B cell (primary cell): Measurements from ENCODE around the gene OPHN1. TPM values are rescaled to one million over a fixed set of nuclear protein-coding genes. Genes with fewer than 3 reads are reported as not detected.

Experiments used
- ATAC-seq: fragments of 200-7000 bp; cut with Tn5 transposase; one replicate; pipeline ENCODE4 v1.10.0; 2021; ENCODE audit warnings: low read depth, mild to moderate bottlenecking, moderate number of reproducible peaks, moderate library complexity
- CTCF ChIA-PET: fragments of 350-600 bp; sonication (Branson Sonifier 250); formaldehyde crosslinking; loops from one replicate; lab custom pipeline; 2021; ENCODE audit warnings: antibody characterized with exemption, inconsistent platforms; lab: Charles Lee
- POLR2A ChIA-PET: fragments of 350-600 bp; sonication (Branson Sonifier 250); formaldehyde crosslinking; loops from one replicate; lab custom pipeline; 2021; ENCODE audit warnings: antibody characterized with exemption; lab: Charles Lee
- DNase-seq: peaks from one replicate; pipeline ENCODE4 v3.0.0; 2013
- H2AFZ ChIP-seq: 2 replicates; pipeline ENCODE4 v1.6.1; 2012; ENCODE audit warnings: mild to moderate bottlenecking, low read depth, low read length; ENCODE audit not compliant: insufficient read depth, poor library complexity, severe bottlenecking
- H3K27ac ChIP-seq, 2 donors: 1 replicate in 1 of 2; 2 replicates in 1 of 2; pipeline ENCODE4 v1.5.1; 2012 to 2013; ENCODE audit warnings: low read length in 2 of 2, mild to moderate bottlenecking in 2 of 2, moderate library complexity in 1 of 2
- H3K27me3 ChIP-seq, 4 experiments: fragments of 200-600 bp in 1 of 4; sonication (generic) in 1 of 4; replicated peaks in 1 of 4; 1 replicate in 2 of 4; 2 replicates in 2 of 4; pipeline versions ENCODE4 v1.6.1 to v1.7.0; 2013 to 2016; ENCODE audit warnings: low read length in 3 of 4, mild to moderate bottlenecking in 2 of 4, mixed read lengths in 1 of 4, moderate library complexity in 1 of 4; ENCODE audit not compliant: insufficient read depth in 4 of 4, control insufficient read depth in 3 of 4; ENCODE audit errors: control extremely low read depth in 1 of 4
- H3K36me3 ChIP-seq, 2 experiments: replicated peaks in 1 of 2; 1 replicate in 1 of 2; 2 replicates in 1 of 2; pipeline versions ENCODE4 v1.6.1 to v1.7.1; 2013; ENCODE audit warnings: low read length in 1 of 2; ENCODE audit not compliant: insufficient read depth in 2 of 2, control insufficient read depth in 1 of 2; ENCODE audit errors: control extremely low read depth in 1 of 2, extremely low read depth in 1 of 2
- H3K4me1 ChIP-seq, 2 donors: fragments of 200-600 bp in 1 of 2; sonication (generic) in 1 of 2; 1 replicate in 1 of 2; 2 replicates in 1 of 2; pipeline versions ENCODE4 v1.5.1 to v1.6.1; 2013 to 2017; ENCODE audit warnings: low read length in 2 of 2; ENCODE audit not compliant: control insufficient read depth in 2 of 2, insufficient read depth in 2 of 2
- H3K4me2 ChIP-seq: replicated peaks from 2 replicates; pipeline ENCODE3; 2012; ENCODE audit warnings: mild to moderate bottlenecking, low read depth, low read length; ENCODE audit not compliant: poor library complexity, severe bottlenecking
- H3K4me3 ChIP-seq, 5 experiments: fragments of 200-600 bp in 1 of 5; sonication (generic) in 1 of 5; 1 replicate in 3 of 5; 2 replicates in 2 of 5; pipeline versions ENCODE4 v1.5.1 to v1.7.0; 2011 to 2016; ENCODE audit warnings: low read length in 4 of 5, mild to moderate bottlenecking in 4 of 5, low read depth in 2 of 5, control low read depth in 1 of 5, moderate library complexity in 1 of 5; ENCODE audit not compliant: insufficient read depth in 1 of 5; ENCODE audit errors: control extremely low read depth in 1 of 5, extremely low read depth in 1 of 5
- H3K79me2 ChIP-seq: fragments of 200-600 bp; sonication (generic); one replicate; pipeline ENCODE4 v1.6.0; 2016; ENCODE audit warnings: low read length; ENCODE audit not compliant: control insufficient read depth, insufficient read depth
- H3K9ac ChIP-seq: fragments of 200-600 bp; sonication (generic); 2 replicates; pipeline ENCODE4 v1.6.1; 2017; ENCODE audit warnings: mild to moderate bottlenecking, low read length, moderate library complexity
- H3K9me3 ChIP-seq, 3 donors: one replicate each; pipeline versions ENCODE4 v1.6.1 to v1.7.1; 2013; ENCODE audit warnings: low read length in 2 of 3; ENCODE audit not compliant: control insufficient read depth in 2 of 3, insufficient read depth in 1 of 3; ENCODE audit errors: control extremely low read depth in 1 of 3
- H4K20me1 ChIP-seq: 2 replicates; pipeline ENCODE4 v1.6.0; 2012; ENCODE audit warnings: mild to moderate bottlenecking, low read length; ENCODE audit not compliant: insufficient read depth, control insufficient read depth, poor library complexity, severe bottlenecking
- H3K27ac Mint-ChIP-seq: one replicate; pipeline ENCODE4 v1.8.0; 2021; ENCODE audit warnings: mixed read lengths
- H3K27me3 Mint-ChIP-seq: one replicate; pipeline ENCODE4 v1.8.0; 2021; ENCODE audit warnings: mixed read lengths
- H3K4me1 Mint-ChIP-seq: one replicate; pipeline ENCODE4 v1.8.0; 2021; ENCODE audit warnings: mixed read lengths
- H3K4me3 Mint-ChIP-seq: one replicate; pipeline ENCODE4 v1.8.0; 2021; ENCODE audit warnings: mixed read lengths
- H3K9me3 Mint-ChIP-seq: one replicate; pipeline ENCODE4 v1.8.0; 2022; ENCODE audit warnings: mixed read lengths; ENCODE audit not compliant: insufficient read depth
- EZH2 ChIP-seq: IDR thresholded peaks from 2 replicates; pipeline ENCODE4 v1.6.1; 2012; ENCODE audit warnings: borderline replicate concordance, low read depth, mild to moderate bottlenecking, moderate library complexity, low read length; ENCODE audit not compliant: insufficient read depth, poor library complexity, severe bottlenecking
- WGBS: methylation state at CpG from one replicate; pipeline ENCODE4 v1.1.5; 2013; ENCODE audit warnings: missing lambda C conversion rate; ENCODE audit not compliant: insufficient coverage; 5-methylcytosine and 5-hydroxymethylcytosine counted together
- intact Hi-C: fragments of 100-400 bp; cut with micrococcal nuclease; formaldehyde crosslinking; loops from one replicate; pipeline ENCODE4 v1.10.0; 2022
- polyA plus RNA-seq: library from polyadenylated mRNA; depleted of rRNA; stranded (reverse); fragments of >200 nt; gene quantifications from 2 replicates; pipeline ENCODE4 v1.2.3, GENCODE V29; 2012
- total RNA-seq, 2 donors: library from RNA; stranded (reverse); fragments of 120-200 nt in 1 of 2; gene quantifications; 1 replicate in 1 of 2; 2 replicates in 1 of 2; pipeline versions ENCODE4 v1.2.3 to v1.2.4, GENCODE V29; 2013 to 2022
- TF ChIP-seq, protein P1 (sequence below): fragments of 200-600 bp; IDR thresholded peaks from one replicate; pipeline ENCODE4 v1.8.0; 2022; ENCODE audit warnings: antibody characterized with exemption, mild to moderate bottlenecking

The OPHN1 gene
- total and polyA plus RNA-seq, 2 donors (not counting 1 experiment from before 2014, with no cell fraction given): 0.03 to 0.17 TPM

GRCh38 chrX:68372665-68373064, 60.6 kb downstream of the OPHN1 start:
- Histone ChIP-seq H3K4me1 (no peaks in the 10 kb centered on the region), H3K9ac (no peak overlapping the region), H3K79me2 (no peaks in the 10 kb centered on the region), H3K27ac (no peak overlapping the region), H3K9me3 (peaks cover 0 to 4% (median 0%) of the 10 kb centered on the region in 3 donors), H3K4me2 (no peak overlapping the region), H4K20me1 (no peaks in the 10 kb centered on the region), H3K4me3 (no peak overlapping the region), H3K36me3 (no peaks in the 10 kb centered on the region), H2AFZ (no peak overlapping the region), H3K27me3 (no peaks in the 10 kb centered on the region)
- ATAC-seq (no peak), DNase-seq (peak; percentile 2)
- Mint-ChIP-seq H3K4me3 (no peak overlapping the region), H3K27me3 (no peaks in the 10 kb centered on the region), H3K4me1 (no peaks in the 10 kb centered on the region), H3K27ac (no peak overlapping the region), H3K9me3 (no peaks in the 10 kb centered on the region)
- ChIA-PET CTCF (no interaction called here), POLR2A (no interaction called here)
- no peak for TF ChIP-seq EZH2
- TF ChIP-seq, protein P1, sequence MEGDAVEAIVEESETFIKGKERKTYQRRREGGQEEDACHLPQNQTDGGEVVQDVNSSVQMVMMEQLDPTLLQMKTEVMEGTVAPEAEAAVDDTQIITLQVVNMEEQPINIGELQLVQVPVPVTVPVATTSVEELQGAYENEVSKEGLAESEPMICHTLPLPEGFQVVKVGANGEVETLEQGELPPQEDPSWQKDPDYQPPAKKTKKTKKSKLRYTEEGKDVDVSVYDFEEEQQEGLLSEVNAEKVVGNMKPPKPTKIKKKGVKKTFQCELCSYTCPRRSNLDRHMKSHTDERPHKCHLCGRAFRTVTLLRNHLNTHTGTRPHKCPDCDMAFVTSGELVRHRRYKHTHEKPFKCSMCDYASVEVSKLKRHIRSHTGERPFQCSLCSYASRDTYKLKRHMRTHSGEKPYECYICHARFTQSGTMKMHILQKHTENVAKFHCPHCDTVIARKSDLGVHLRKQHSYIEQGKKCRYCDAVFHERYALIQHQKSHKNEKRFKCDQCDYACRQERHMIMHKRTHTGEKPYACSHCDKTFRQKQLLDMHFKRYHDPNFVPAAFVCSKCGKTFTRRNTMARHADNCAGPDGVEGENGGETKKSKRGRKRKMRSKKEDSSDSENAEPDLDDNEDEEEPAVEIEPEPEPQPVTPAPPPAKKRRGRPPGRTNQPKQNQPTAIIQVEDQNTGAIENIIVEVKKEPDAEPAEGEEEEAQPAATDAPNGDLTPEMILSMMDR: no peak
- WGBS: 20% methylated on average over 2 of the region's 4 CpGs
- intact Hi-C loops: no loop called here

- no peak overlapping the region for H3K27ac ChIP-seq
- no peak overlapping the region for H3K4me2 ChIP-seq
- H4K20me1 ChIP-seq: no peaks in the 10 kb centered on the region
- no peaks in the 10 kb centered on the region for H3K27me3 Mint-ChIP-seq
- ChIA-PET POLR2A (no interaction called here), CTCF (no interaction called here)
- TF ChIP-seq EZH2: no peak
- TF ChIP-seq, protein P1: no peak
- no peaks in the 10 kb centered on the region for H3K9me3 Mint-ChIP-seq
- intact Hi-C loops: no loop called here
- no peak overlapping the region for H3K27ac Mint-ChIP-seq
- no peaks in the 10 kb centered on the region for H3K79me2 ChIP-seq
- H3K4me1 Mint-ChIP-seq: no peaks in the 10 kb centered on the region
- H3K36me3 ChIP-seq: no peaks in the 10 kb centered on the region
- no peak overlapping the region for H3K9ac ChIP-seq
- H3K9me3 ChIP-seq: peaks cover 0 to 4% (median 0%) of the 10 kb centered on the region in 3 donors
- no peak overlapping the region for H3K4me3 Mint-ChIP-seq
- no peak overlapping the region for H3K4me3 ChIP-seq
- DNase-seq: no peak
- no peaks in the 10 kb centered on the region for H3K4me1 ChIP-seq
- H2AFZ ChIP-seq: no peak overlapping the region
- no peaks in the 10 kb centered on the region for H3K27me3 ChIP-seq
- no peak for ATAC-seq
These were observed 63.7 kb downstream of the OPHN1 start for GRCh38 chrX:68369559-68369958.
